Activated CD4-positive, alpha-beta T cell treated with anti-CD3 and anti-CD28 coated beads for 36 hours (primary cell): ENCODE results near the gene ZPR1. TPM values are rescaled to one million over a fixed set of nuclear protein-coding genes. Genes with fewer than 3 reads are reported as not detected.

ENCODE experiments used
- ATAC-seq: fragments of 200-7000 bp; cut with Tn5 transposase; one replicate; pipeline ENCODE4 v1.10.0; 2021; ENCODE audit warnings: mild to moderate bottlenecking, moderate library complexity
- CTCF ChIA-PET: fragments of 350-600 bp; sonication (Branson Sonifier 250); formaldehyde crosslinking; loops from one replicate; lab custom pipeline; 2021; ENCODE audit warnings: antibody characterized with exemption; lab: Charles Lee
- POLR2A ChIA-PET: fragments of 350-600 bp; sonication (Branson Sonifier 250); formaldehyde crosslinking; loops from one replicate; lab custom pipeline; 2021; ENCODE audit warnings: antibody characterized with exemption, inconsistent platforms; lab: Charles Lee
- DNase-seq: peaks from one replicate; pipeline ENCODE4 v3.0.0-alpha.2; 2020
- H3K27ac Mint-ChIP-seq: one replicate; pipeline ENCODE4 v1.8.0; 2021; ENCODE audit warnings: mixed read lengths
- H3K27me3 Mint-ChIP-seq: one replicate; pipeline ENCODE4 v1.8.0; 2021; ENCODE audit warnings: mixed read lengths
- H3K36me3 Mint-ChIP-seq: one replicate; pipeline ENCODE4 v1.8.0; 2021; ENCODE audit warnings: low read depth, mixed read lengths
- H3K4me1 Mint-ChIP-seq: one replicate; pipeline ENCODE4 v1.8.0; 2021; ENCODE audit warnings: mixed read lengths
- H3K4me3 Mint-ChIP-seq: one replicate; pipeline ENCODE4 v1.8.0; 2021; ENCODE audit warnings: mild to moderate bottlenecking, moderate library complexity, mixed read lengths
- H3K9me3 Mint-ChIP-seq: one replicate; pipeline ENCODE4 v1.8.0; 2021; ENCODE audit warnings: low read depth, mixed read lengths
- intact Hi-C, 2 experiments: fragments of 100-400 bp; cut with DNase I in 1 of 2; cut with micrococcal nuclease in 1 of 2; formaldehyde crosslinking; loops; one replicate each; pipeline versions ENCODE4 v1.14.2 to v1.15.1; 2022 to 2024; cut with DNase I, micrococcal nuclease
- total RNA-seq, 2 experiments: library from RNA; stranded (reverse); gene quantifications; one replicate each; pipeline ENCODE4 v1.2.3, GENCODE V29; 2021

ZPR1 gene
- total RNA-seq, 2 experiments from 2014 or later: 88.8 to 106 TPM

DNA sequence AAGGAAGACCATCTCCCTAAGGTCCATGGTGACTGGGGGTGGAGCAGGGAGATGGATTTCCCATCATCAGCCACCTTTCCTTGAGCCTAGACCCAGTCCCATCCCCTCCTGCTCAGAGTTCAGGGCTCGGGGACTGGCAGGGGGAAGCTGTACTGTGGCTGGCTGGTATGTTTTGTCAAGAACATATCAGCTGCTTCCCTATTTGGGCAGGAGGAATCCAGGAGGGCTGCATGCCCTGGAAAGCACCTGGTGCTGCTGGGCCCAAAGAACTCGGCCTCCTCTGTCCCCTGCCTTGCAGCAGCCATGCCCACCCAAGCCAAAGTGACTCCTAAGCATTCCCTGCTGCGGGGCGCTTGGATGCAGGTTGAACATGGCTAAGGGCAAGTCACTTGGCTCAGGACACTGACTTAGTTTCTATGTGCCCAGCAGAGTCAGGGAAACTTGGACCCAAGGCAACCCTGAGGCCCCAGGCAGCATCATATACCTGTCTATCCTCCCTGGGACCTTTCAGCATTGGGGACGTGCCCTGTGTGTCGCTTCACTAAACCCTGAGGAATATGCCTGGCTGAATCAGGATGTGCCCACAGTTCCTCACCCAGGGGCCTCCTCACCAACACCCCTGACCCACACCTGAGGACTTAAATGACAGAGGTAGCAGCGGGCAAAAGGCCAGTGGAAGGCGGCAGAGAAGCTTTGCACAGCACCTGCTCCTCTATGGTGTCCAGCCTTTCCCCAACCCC lies 58.2 kb downstream of the ZPR1 start:
- intact Hi-C loops: loop anchor here in 1 of 2 experiments (5.0 kb wide), 1 partner anchor 108 kb away; the partner anchor contains the start of gene APOA1
- Mint-ChIP-seq H3K36me3 (no peaks in the 10 kb centered on the region), H3K27ac (no peak overlapping the region), H3K9me3 (no peaks in the 10 kb centered on the region), H3K4me3 (no peak overlapping the region), H3K27me3 (no peaks in the 10 kb centered on the region), H3K4me1 (peaks cover 11% of the 10 kb centered on the region)
- ChIA-PET CTCF (no interaction called here), POLR2A (no interaction called here)
- DNase-seq: no peak
- no peak for ATAC-seq

DNA sequence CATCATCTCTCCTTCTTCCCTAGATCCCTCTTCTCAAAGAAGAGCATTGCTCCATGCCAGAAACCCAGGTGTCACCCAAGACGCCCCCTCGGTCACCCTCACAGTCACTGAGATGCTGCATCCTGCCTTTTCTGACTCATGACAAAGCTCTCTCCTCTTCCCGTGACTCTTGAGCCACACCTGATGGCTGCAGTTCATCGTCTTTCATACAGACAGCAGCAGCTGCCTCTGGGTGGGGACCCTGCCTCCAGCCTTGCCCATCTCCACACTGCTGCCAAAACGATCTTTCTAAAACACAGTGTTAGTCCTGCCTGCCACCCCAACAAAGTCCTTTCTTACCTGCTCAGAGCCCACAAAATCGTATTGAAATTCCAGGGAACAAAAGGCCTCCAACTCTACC lies 59.8 kb downstream of the ZPR1 start:
- no peak overlapping the region for H3K27ac Mint-ChIP-seq
- peaks cover 5% of the 10 kb centered on the region for H3K4me1 Mint-ChIP-seq
- CTCF ChIA-PET: no interaction called here
- DNase-seq (no peak), ATAC-seq (no peak)
- H3K36me3 Mint-ChIP-seq: no peaks in the 10 kb centered on the region
- no peaks in the 10 kb centered on the region for H3K9me3 Mint-ChIP-seq
- POLR2A ChIA-PET: no interaction called here
- no peaks in the 10 kb centered on the region for H3K27me3 Mint-ChIP-seq
- intact Hi-C loops: no loop called here
- H3K4me3 Mint-ChIP-seq: no peak overlapping the region

DNA sequence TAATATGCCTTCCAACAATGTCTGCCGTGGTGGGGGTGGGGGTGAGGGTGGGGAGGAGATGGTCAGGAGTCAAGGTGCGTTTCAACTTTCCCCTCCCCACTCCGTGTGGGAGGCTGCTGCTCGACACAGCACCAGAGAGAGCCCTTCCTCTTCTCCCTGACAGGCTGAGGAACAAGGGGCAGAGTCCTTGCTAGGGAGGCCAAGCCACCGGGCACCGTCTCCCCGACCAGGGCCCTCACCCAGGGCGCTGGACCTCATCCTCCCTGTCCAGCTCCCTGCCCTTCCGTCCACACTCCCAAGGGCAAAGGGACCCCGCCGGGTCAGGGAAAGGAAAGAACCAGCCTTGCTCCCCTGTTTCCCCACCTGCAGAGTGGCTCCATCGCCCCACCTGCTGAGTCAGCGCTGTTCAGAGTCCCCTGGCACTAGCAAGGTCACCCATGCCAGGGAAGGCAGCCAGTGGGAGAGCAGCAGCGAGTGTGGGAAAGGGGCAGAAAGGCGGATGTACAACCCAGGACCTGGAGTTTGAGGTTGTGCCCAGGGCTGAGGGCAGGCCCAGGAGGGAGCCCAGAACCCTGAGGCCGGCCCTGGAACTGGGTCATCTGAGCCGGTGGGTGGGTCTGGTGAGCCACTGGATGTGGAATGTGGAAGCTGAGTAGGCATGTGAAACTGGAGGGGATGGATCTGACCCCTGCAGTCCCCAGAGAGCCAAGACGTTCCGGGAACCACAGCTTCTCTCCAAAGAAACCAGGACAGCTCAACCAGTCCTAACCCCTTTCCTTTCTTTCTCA lies 62.2 kb downstream of the ZPR1 start:
- CTCF ChIA-PET: no interaction called here
- intact Hi-C loops: no loop called here
- Mint-ChIP-seq H3K36me3 (no peaks in the 10 kb centered on the region), H3K4me1 (no peaks in the 10 kb centered on the region), H3K27ac (no peak overlapping the region), H3K9me3 (no peaks in the 10 kb centered on the region), H3K4me3 (no peak overlapping the region), H3K27me3 (no peaks in the 10 kb centered on the region)
- no peak for DNase-seq
- POLR2A ChIA-PET: no interaction called here
- no peak for ATAC-seq

DNA sequence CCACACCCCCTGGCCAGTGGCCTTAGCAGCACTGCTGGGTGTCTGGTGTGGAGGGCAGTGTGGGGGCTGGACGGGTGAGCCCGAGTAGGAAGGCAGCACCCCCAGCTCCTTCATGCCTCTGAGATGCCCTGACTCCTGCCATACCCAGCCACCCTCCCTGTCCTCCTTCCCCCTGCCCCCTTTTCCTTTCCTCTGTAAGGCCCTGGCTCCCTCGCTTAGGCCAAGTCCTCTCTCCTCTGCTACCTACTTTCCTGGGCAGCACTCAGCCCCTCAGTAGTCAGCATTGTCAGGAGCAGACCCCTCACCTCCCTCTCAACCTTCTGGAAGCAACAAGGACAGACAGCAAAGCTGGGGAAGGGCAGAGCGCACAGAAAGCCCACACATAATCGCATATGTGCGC lies 63.0 kb downstream of the ZPR1 start:
- no peak for DNase-seq
- ATAC-seq: no peak
- Mint-ChIP-seq H3K9me3 (no peaks in the 10 kb centered on the region), H3K27me3 (no peaks in the 10 kb centered on the region), H3K36me3 (no peaks in the 10 kb centered on the region), H3K4me1 (no peaks in the 10 kb centered on the region), H3K27ac (no peak overlapping the region), H3K4me3 (no peak overlapping the region)
- intact Hi-C loops: no loop called here
- ChIA-PET CTCF (no interaction called here), POLR2A (no interaction called here)

Other genes with a start within 250 kb of the ZPR1 start
- gene BUD13, start 15.0 kb downstream of the ZPR1 start, total RNA-seq: 10 to 100 TPM; 30.2 to 35.6 TPM
- not detected for gene APOA5, start 3.9 kb upstream of the ZPR1 start, total RNA-seq
- not detected for gene APOA4, start 35.3 kb upstream of the ZPR1 start, total RNA-seq
- not detected for gene APOC3, start 41.9 kb upstream of the ZPR1 start, total RNA-seq
- not detected for gene APOA1, start 49.6 kb upstream of the ZPR1 start, total RNA-seq